Nephron progenitor cell (in vitro differentiated cells): ENCODE data around the gene OSTN.

Experiments used
- DNase-seq: peaks from one replicate; pipeline ENCODE4 v3.0.0; 2021
- H3K27ac Mint-ChIP-seq: 2 replicates; pipeline ENCODE4 v1.8.0; 2021; ENCODE audit warnings: mild to moderate bottlenecking, moderate library complexity, mixed read lengths
- H3K27me3 Mint-ChIP-seq: 2 replicates; pipeline ENCODE4 v1.8.0; 2021; ENCODE audit warnings: mild to moderate bottlenecking, low read depth, mixed read lengths; ENCODE audit not compliant: poor library complexity
- H3K36me3 Mint-ChIP-seq: 2 replicates; pipeline ENCODE4 v1.8.0; 2021; ENCODE audit warnings: low read depth, mixed read lengths
- H3K4me1 Mint-ChIP-seq: 2 replicates; pipeline ENCODE4 v1.8.0; 2021; ENCODE audit warnings: mixed read lengths
- H3K4me3 Mint-ChIP-seq: 2 replicates; pipeline ENCODE4 v1.8.0; 2021; ENCODE audit warnings: mild to moderate bottlenecking, moderate library complexity, mixed read lengths
- H3K9me3 Mint-ChIP-seq: 2 replicates; pipeline ENCODE4 v1.8.0; 2021; ENCODE audit warnings: mild to moderate bottlenecking, moderate library complexity, mixed read lengths
- TF ChIP-seq, protein P1 (sequence below): fragments of 200-600 bp; sonication (generic); IDR thresholded peaks from 2 replicates; pipeline ENCODE4 v1.5.0; 2021; ENCODE audit warnings: antibody characterized with exemption

Gene OSTN

DNA sequence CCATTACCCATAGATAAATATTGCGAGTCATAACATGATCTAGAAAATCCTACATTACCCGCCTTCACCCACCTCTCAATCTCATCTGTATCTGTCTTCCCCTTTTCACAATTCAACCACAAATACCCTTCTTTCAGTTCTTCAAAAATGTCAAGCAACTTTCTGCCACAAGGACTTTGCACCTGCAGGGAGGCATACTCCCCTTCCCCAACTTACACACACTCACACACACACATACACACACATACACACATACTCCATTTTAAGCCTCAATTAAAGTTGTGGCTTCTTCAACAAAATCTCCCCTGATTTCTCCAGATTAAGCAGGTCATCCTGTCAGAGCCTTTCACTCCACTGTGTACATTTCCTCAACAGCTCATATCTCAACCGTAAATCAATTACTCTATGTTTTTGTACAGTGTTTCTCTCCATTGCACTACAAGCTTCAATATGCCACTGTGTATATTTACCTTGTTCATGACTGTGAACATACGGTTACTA, 97.0 kb downstream of the OSTN start:
- H3K4me3 Mint-ChIP-seq: no peak overlapping the region
- TF ChIP-seq, protein P1, sequence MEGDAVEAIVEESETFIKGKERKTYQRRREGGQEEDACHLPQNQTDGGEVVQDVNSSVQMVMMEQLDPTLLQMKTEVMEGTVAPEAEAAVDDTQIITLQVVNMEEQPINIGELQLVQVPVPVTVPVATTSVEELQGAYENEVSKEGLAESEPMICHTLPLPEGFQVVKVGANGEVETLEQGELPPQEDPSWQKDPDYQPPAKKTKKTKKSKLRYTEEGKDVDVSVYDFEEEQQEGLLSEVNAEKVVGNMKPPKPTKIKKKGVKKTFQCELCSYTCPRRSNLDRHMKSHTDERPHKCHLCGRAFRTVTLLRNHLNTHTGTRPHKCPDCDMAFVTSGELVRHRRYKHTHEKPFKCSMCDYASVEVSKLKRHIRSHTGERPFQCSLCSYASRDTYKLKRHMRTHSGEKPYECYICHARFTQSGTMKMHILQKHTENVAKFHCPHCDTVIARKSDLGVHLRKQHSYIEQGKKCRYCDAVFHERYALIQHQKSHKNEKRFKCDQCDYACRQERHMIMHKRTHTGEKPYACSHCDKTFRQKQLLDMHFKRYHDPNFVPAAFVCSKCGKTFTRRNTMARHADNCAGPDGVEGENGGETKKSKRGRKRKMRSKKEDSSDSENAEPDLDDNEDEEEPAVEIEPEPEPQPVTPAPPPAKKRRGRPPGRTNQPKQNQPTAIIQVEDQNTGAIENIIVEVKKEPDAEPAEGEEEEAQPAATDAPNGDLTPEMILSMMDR: no peak
- H3K9me3 Mint-ChIP-seq: no peaks in the 10 kb centered on the region
- H3K36me3 Mint-ChIP-seq: no peaks in the 10 kb centered on the region
- no peaks in the 10 kb centered on the region for H3K27me3 Mint-ChIP-seq
- H3K4me1 Mint-ChIP-seq: peaks cover 19% of the 10 kb centered on the region
- no peak overlapping the region for H3K27ac Mint-ChIP-seq
- DNase-seq: no peak

DNA sequence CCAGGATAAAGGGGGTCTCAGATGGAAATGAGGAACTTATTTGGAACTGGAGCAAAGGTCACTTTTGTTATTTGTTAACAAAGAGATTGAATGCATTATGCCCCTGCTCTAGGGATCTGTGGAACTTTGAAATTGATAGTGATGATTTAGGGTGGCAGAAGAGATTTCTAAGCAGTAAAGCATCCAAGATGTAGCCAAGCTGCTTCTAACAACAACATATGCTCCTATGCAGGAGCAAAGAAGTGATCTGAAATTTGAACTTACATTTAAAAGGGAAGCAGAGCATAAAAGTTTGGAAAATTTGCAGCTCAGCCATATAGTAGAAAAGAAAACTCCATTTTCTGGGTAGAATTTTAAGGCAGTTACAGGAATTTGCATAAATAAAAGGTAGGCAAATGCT, 99.8 kb downstream of the OSTN start:
- Mint-ChIP-seq H3K27me3 (no peaks in the 10 kb centered on the region), H3K9me3 (no peaks in the 10 kb centered on the region), H3K27ac (no peak overlapping the region), H3K36me3 (no peaks in the 10 kb centered on the region), H3K4me3 (no peak overlapping the region), H3K4me1 (peaks cover 39% of the 10 kb centered on the region)
- TF ChIP-seq, protein P1: no peak
- DNase-seq: no peak

GRCh38 chr3:191300422-191300821, 101.4 kb downstream of the OSTN start:
- Mint-ChIP-seq H3K36me3 (no peaks in the 10 kb centered on the region), H3K4me1 (peaks cover 39% of the 10 kb centered on the region), H3K27ac (no peak overlapping the region), H3K9me3 (no peaks in the 10 kb centered on the region), H3K4me3 (no peak overlapping the region), H3K27me3 (no peaks in the 10 kb centered on the region)
- no peak for DNase-seq
- TF ChIP-seq, protein P1: no peak

GRCh38 chr3:191301017-191301416, 102.0 kb downstream of the OSTN start:
- Mint-ChIP-seq H3K4me3 (no peak overlapping the region), H3K36me3 (no peaks in the 10 kb centered on the region), H3K9me3 (no peaks in the 10 kb centered on the region), H3K4me1 (peaks cover 39% of the 10 kb centered on the region), H3K27ac (no peak overlapping the region), H3K27me3 (no peaks in the 10 kb centered on the region)
- TF ChIP-seq, protein P1: no peak
- no peak for DNase-seq

- DNase-seq: no peak
Observed at GRCh38 chr3:191301782-191302411, 102.9 kb downstream of the OSTN start.

More at GRCh38 chr3:191301782-191302411, 102.9 kb downstream of the OSTN start:
- no peaks in the 10 kb centered on the region for H3K36me3 Mint-ChIP-seq
- H3K27ac Mint-ChIP-seq: no peak overlapping the region
- peaks cover 39% of the 10 kb centered on the region for H3K4me1 Mint-ChIP-seq
- H3K4me3 Mint-ChIP-seq: no peak overlapping the region
- no peaks in the 10 kb centered on the region for H3K9me3 Mint-ChIP-seq
- TF ChIP-seq, protein P1: no peak
- H3K27me3 Mint-ChIP-seq: no peaks in the 10 kb centered on the region
